GM12878 (cell line): ENCODE measurements around the gene RBPJ. TPM values are rescaled to one million over a fixed set of nuclear protein-coding genes. Genes with fewer than 3 reads are reported as not detected.

Source experiments
- ATAC-seq: fragments of 200-7000 bp; cut with Tn5 transposase; 3 replicates; pipeline ENCODE4 v1.9.1; 2020; ENCODE audit warnings: mild to moderate bottlenecking, moderate library complexity
- BruUV-seq: library from RNA; stranded (reverse); fragments of 400-500 nt; replicated peaks from 2 replicates; lab custom pipeline; 2021; lab: Mats Ljungman, UMichigan
- CTCF ChIA-PET: fragments of 300-600 bp; sonication (Branson Sonifier 250); formaldehyde crosslinking; extraction: SDS; loops from one replicate; lab custom pipeline; 2021; ENCODE audit warnings: inconsistent platforms; lab: Yijun Ruan, JAX
- POLR2A ChIA-PET: fragments of 350-600 bp; formaldehyde crosslinking; extraction: SDS; loops from one replicate; lab custom pipeline; 2021; ENCODE audit warnings: inconsistent platforms; lab: Charles Lee
- RAD21 ChIA-PET: fragments of 300-600 bp; sonication (Branson Sonifier 250); formaldehyde crosslinking; loops from one replicate; lab custom pipeline; 2023; ENCODE audit warnings: antibody characterized with exemption; ENCODE audit not compliant: unreplicated experiment; lab: Charles Lee
- SMC1A ChIA-PET: fragments of 300-600 bp; sonication (Branson Sonifier 250); formaldehyde crosslinking; loops from one replicate; lab custom pipeline; 2023; ENCODE audit not compliant: unreplicated experiment, uncharacterized antibody; lab: Charles Lee
- DNase-seq: peaks from one replicate; pipeline ENCODE4 v3.0.0-alpha.2; 2011; ENCODE audit warnings: low read depth, low spot score
- FAIRE-seq: peaks from 3 replicates; lab custom pipeline; 2011; peaks lifted over from hg19 to GRCh38; lab: Jason Lieb, UNC
- H2AFZ ChIP-seq: 2 replicates; pipeline ENCODE4 v1.6.0; 2011; ENCODE audit warnings: low read depth, low read length, control low read depth; ENCODE audit not compliant: control insufficient read depth
- H3K27ac ChIP-seq: 2 replicates; pipeline ENCODE4 v1.5.1; 2011; ENCODE audit warnings: control low read depth; ENCODE audit not compliant: control insufficient read depth, insufficient read depth
- H3K27me3 ChIP-seq, 2 experiments: replicated peaks in 1 of 2; 2 replicates each; pipeline versions ENCODE4 v1.6.0 to v1.6.1; 2011; ENCODE audit warnings: low read length in 1 of 2; ENCODE audit not compliant: control insufficient read depth in 2 of 2, insufficient read depth in 2 of 2
- H3K36me3 ChIP-seq, 2 experiments: 2 replicates each; pipeline ENCODE4 v1.5.1; 2011; ENCODE audit warnings: low read length in 1 of 2; ENCODE audit not compliant: control insufficient read depth in 2 of 2, insufficient read depth in 2 of 2
- H3K4me1 ChIP-seq: 2 replicates; pipeline ENCODE4 v1.6.1; 2011; ENCODE audit warnings: mild to moderate bottlenecking, low read length, moderate library complexity, mixed read lengths; ENCODE audit not compliant: control insufficient read depth, insufficient read depth
- H3K4me2 ChIP-seq: 2 replicates; pipeline ENCODE4 v1.6.0; 2011; ENCODE audit warnings: control low read depth; ENCODE audit not compliant: control insufficient read depth, insufficient read depth
- H3K4me3 ChIP-seq: fragments of 200-600 bp; sonication (generic); 2 replicates; pipeline ENCODE4 v1.5.1; 2016
- H3K79me2 ChIP-seq: 2 replicates; pipeline ENCODE4 v1.6.0; 2011; ENCODE audit warnings: low read length; ENCODE audit not compliant: control insufficient read depth, insufficient read depth
- H3K9ac ChIP-seq: 2 replicates; pipeline ENCODE4 v1.8.0; 2011; ENCODE audit warnings: low read length, control low read depth, mixed read lengths; ENCODE audit not compliant: control insufficient read depth, insufficient read depth
- H3K9me3 ChIP-seq: replicated peaks from 3 replicates; pipeline ENCODE4 v1.5.1; 2011; ENCODE audit warnings: mild to moderate bottlenecking, low read length; ENCODE audit not compliant: control insufficient read depth, insufficient read depth
- H4K20me1 ChIP-seq: 2 replicates; pipeline ENCODE4 v1.6.0; 2011; ENCODE audit not compliant: control insufficient read depth, insufficient read depth
- ELK1 ChIP-seq: IDR thresholded peaks from 2 replicates; pipeline ENCODE4 v1.6.1; 2012; ENCODE audit warnings: low read depth, low read length, improper control_type of control experiment
- NFXL1 ChIP-seq: fragments of 450-650 bp; IDR thresholded peaks from 2 replicates; pipeline ENCODE4 v1.6.1; 2017; ENCODE audit warnings: antibody characterized with exemption, mild to moderate bottlenecking, borderline replicate concordance
- SIX5 ChIP-seq: IDR thresholded peaks from 2 replicates; pipeline ENCODE4 v1.6.1; 2011; ENCODE audit warnings: mild to moderate bottlenecking, low read depth, low read length, moderate library complexity; ENCODE audit not compliant: severe bottlenecking
- SMAD1 ChIP-seq: fragments of 450-650 bp; IDR thresholded peaks from 2 replicates; pipeline ENCODE4 v1.6.1; 2018; ENCODE audit warnings: mild to moderate bottlenecking, low read depth; ENCODE audit not compliant: partially characterized antibody
- SUPT20H ChIP-seq: IDR thresholded peaks from 2 replicates; pipeline ENCODE4 v1.6.1; 2011; ENCODE audit warnings: low read depth, mild to moderate bottlenecking, low read length, moderate library complexity, borderline replicate concordance; ENCODE audit not compliant: control insufficient read depth
- TAF1 ChIP-seq: IDR thresholded peaks from 2 replicates; pipeline ENCODE4 v1.6.1; 2011; ENCODE audit warnings: mild to moderate bottlenecking, low read depth, low read length, borderline replicate concordance
- USF1 ChIP-seq: IDR thresholded peaks from 2 replicates; pipeline ENCODE4 v1.6.1; 2011; ENCODE audit warnings: borderline replicate concordance, low read depth, mild to moderate bottlenecking, moderate library complexity, mixed read lengths, low read length; ENCODE audit not compliant: insufficient read depth; ENCODE audit errors: extremely low read length
- YBX1 ChIP-seq: fragments of 450-650 bp; IDR thresholded peaks from 2 replicates; pipeline ENCODE4 v1.6.1; 2016; ENCODE audit warnings: antibody characterized with exemption
- ZNF384 ChIP-seq: IDR thresholded peaks from 2 replicates; pipeline ENCODE4 v1.6.1; 2012; ENCODE audit warnings: low read depth, mild to moderate bottlenecking, low read length, improper control_type of control experiment, borderline replicate concordance
- WGBS: methylation state at CpG from one replicate; pipeline ENCODE4 v1.1.6; 2016; ENCODE audit warnings: low lambda C conversion rate; ENCODE audit not compliant: insufficient replicate concordance, insufficient coverage; ENCODE audit errors: missing lambda C conversion rate; 5-methylcytosine and 5-hydroxymethylcytosine counted together
- in situ Hi-C: fragments of 300-500 bp; cut with MboI; formaldehyde crosslinking; loops from 9 replicates; pipeline ENCODE4 v1.14.3; 2018; ENCODE audit warnings: mixed read lengths
- intact Hi-C: fragments of 100-400 bp; cut with micrococcal nuclease; formaldehyde crosslinking; loops from one replicate; pipeline ENCODE4 v1.14.2; 2022; ENCODE audit not compliant: unreplicated experiment
- polyA plus RNA-seq, 11 experiments: library from polyadenylated mRNA; depleted of rRNA in 4 of 11; unstranded in 6 of 11; stranded (reverse) in 5 of 11; fragments of >200 nt; fragmentation: Nextera tagmentation in 4 of 11; fragmentation: Illumina TruSeq in 1 of 11; extraction: Ambion mirVana in 4 of 11; extraction: Trizol in 1 of 11; gene quantifications; 1 replicate in 1 of 11; 2 replicates in 10 of 11; pipeline versions ENCODE4 v1.2.1 to v1.2.3, GENCODE V29; 2011 to 2016; ENCODE audit warnings: inconsistent platforms in 2 of 11, missing spikeins in 2 of 11, low read depth in 1 of 11
- total RNA-seq, 4 experiments: library from RNA; depleted of rRNA in 3 of 4; stranded (reverse); fragments of >200 nt in 3 of 4; fragmentation: Illumina TruSeq in 1 of 4; extraction: Trizol in 1 of 4; gene quantifications; 2 replicates each; pipeline versions ENCODE4 v1.2.1 to v1.2.3, GENCODE V29; 2013 to 2021

Gene RBPJ
- total and polyA plus RNA-seq, 10 of the 15 experiments (the other 5 are each of a cell fraction or from before 2014, with no cell fraction given): 24.5 to 87.6 (median 41.6) TPM

- DNase-seq (no peak), ATAC-seq (no peak), FAIRE-seq (no peak)
- POLR2A ChIA-PET: no interaction called here
- no peaks in the 10 kb centered on the region for H3K9me3 ChIP-seq
- no TSS peak for BruUV-seq
- no peak for TF ChIP-seq USF1
- no peak for TF ChIP-seq YBX1
- TF ChIP-seq TAF1: no peak
- TF ChIP-seq NFXL1: no peak
- H3K36me3 ChIP-seq: no peaks in the 10 kb centered on the region
- no peak overlapping the region for H3K4me2 ChIP-seq
- WGBS: 32% methylated on average over 10 of the region's 10 CpGs
- intact Hi-C loops: no loop called here
- in situ Hi-C loops: no loop called here
- peaks cover 0 to 2% of the 10 kb centered on the region in 2 experiments; a peak in 2 of 4 replicates for H3K27me3 ChIP-seq
- H3K27ac ChIP-seq: no peak overlapping the region
- SMC1A ChIA-PET: no interaction called here
- RAD21 ChIA-PET: no interaction called here
- no peak overlapping the region for H2AFZ ChIP-seq
- no peak overlapping the region for H3K9ac ChIP-seq
- H3K79me2 ChIP-seq: no peaks in the 10 kb centered on the region
- CTCF ChIA-PET: no interaction called here
- no peaks in the 10 kb centered on the region for H3K4me1 ChIP-seq
- no peaks in the 10 kb centered on the region for H4K20me1 ChIP-seq
- no peak overlapping the region for H3K4me3 ChIP-seq
These were observed 145.9 kb downstream of the RBPJ start for GRCh38 chr4:26466578-26467270.

GRCh38 chr4:26467724-26468123 is 146.9 kb downstream of the RBPJ start:
- ChIA-PET SMC1A (no interaction called here), POLR2A (no interaction called here), RAD21 (no interaction called here), CTCF (interaction anchor here (0.6 kb wide), 1 partner anchor 542 kb away, joined by 3 read pairs; no protein-coding TSS in a partner anchor)
- Histone ChIP-seq H3K27ac (no peak overlapping the region), H3K27me3 (peaks cover 0 to 2% of the 10 kb centered on the region in 2 experiments; a peak in 2 of 4 replicates), H3K4me3 (no peak overlapping the region), H3K4me1 (no peaks in the 10 kb centered on the region), H3K36me3 (no peaks in the 10 kb centered on the region), H2AFZ (no peak overlapping the region), H3K4me2 (no peak overlapping the region), H3K9me3 (no peaks in the 10 kb centered on the region), H3K79me2 (no peaks in the 10 kb centered on the region), H4K20me1 (no peaks in the 10 kb centered on the region), H3K9ac (no peak overlapping the region)
- ATAC-seq (no peak), DNase-seq (no peak), FAIRE-seq (no peak)
- 12% methylated on average over 1 of the region's 1 CpG for WGBS
- intact Hi-C loops: no loop called here
- no TSS peak for BruUV-seq
- in situ Hi-C loops: no loop called here
- TF ChIP-seq ZNF384: no peak
- TF ChIP-seq SMAD1: no peak
- TF ChIP-seq YBX1: no peak
- TF ChIP-seq SIX5: no peak
- no peak for TF ChIP-seq SUPT20H
- no peak for TF ChIP-seq ELK1
